GM18511 (cell line): ENCODE measurements around the gene SLC30A1.
"Not testable (repeated sequence)": the region's sequence is repeated elsewhere in the genome, so short reads cannot be mapped to it uniquely, and the experiment has no call there.

Source experiments
- ATAC-seq: cut with Tn5 transposase; IDR thresholded peaks from one replicate; pipeline ENCODE4 v1.9.1; 2021; ENCODE audit warnings: mild to moderate bottlenecking, moderate library complexity; ENCODE audit not compliant: unreplicated experiment

SLC30A1 gene

DNA sequence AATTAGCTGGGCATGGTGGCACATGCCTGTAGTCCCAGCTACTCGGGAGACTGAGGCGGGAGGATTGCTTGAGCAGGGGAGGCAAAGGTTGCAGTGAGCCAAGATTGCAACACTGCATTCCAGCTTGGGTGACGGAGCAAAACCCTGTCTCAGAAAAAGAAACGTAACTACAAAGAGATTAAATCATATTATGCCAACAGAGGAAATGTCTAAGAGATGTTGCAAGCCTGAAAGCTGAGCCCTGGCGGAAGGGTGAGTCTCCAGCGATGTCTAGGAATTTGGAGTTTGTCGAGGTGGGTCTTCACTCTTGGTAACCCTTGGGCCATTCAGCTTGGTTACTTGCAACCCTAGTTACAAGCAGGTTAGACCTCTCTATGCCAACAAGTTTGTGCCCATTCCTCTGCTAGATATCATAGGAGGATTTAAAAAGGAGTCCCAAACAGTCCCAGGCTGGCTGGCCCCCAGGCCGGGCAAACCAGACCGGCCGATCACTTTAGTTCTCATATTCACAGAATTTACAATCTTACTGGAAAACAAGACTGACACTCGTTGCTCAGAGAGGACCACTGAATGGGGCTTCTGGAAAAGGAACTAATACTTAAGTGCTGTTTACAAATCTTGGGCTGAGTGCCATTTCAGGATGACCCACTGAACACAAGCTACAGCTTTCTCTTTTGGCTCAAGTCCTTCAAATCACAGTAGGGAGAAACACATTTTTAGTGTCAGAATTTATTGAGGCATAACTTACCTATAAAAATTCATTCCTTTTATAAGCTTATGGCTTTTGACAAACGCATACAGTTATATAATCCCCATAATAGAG lies 27.1 kb downstream of the SLC30A1 start:
- no peak for ATAC-seq

DNA sequence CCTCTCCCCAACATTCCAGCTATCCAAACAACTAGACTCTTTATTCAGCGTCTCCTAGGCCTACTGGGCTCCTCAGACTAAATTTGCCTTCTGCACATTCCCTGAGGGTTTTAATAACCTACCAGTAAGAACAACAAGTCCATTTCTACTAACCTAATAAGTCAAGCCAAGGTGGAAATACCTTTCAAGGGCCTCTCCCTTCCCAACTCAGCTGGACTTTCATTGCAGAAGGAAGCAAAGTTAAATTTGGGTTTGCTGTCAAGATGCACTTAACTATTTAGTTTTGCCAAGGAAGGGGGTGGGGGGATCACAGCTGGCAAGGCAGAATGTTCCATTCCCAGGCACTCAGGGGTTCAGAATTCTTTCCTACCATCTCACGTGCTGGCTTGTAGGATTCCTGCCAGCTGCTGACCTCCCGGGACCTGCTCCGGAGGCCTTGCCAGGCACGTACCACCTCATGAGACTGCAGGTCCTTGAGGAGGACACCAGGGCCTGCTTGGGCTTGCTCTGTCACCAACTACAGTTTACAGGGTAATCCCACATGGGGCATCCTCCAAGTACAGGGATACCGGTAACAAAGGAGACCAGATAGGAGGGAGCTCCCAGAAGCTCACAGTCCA lies 29.8 kb downstream of the SLC30A1 start:
- no peak for ATAC-seq

- ATAC-seq, result no peak
Observed at GRCh38 chr1:211548321-211549091, 30.5 kb downstream of the SLC30A1 start.

GRCh38 chr1:211547710-211548109 lies 31.3 kb downstream of the SLC30A1 start:
- no peak for ATAC-seq

DNA sequence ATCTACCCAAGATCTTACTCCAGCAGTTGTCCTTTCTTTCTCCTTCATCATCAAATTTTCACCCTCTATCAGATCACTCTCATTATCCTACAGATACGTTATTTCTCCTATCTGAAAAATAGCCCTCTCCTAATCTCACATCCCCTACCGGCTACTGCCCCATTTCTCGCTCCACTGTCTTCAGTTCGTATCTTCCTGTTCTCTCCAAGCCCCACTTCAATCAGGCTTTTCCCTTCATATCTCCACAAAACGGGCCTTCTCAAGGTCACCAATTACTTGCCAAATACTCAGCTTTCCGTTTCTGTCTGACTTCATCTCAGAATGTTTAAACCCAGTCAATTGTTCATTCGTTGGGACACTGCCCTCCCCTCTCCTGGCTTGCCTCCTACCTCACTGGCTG lies 32.4 kb downstream of the SLC30A1 start:
- no peak for ATAC-seq

DNA sequence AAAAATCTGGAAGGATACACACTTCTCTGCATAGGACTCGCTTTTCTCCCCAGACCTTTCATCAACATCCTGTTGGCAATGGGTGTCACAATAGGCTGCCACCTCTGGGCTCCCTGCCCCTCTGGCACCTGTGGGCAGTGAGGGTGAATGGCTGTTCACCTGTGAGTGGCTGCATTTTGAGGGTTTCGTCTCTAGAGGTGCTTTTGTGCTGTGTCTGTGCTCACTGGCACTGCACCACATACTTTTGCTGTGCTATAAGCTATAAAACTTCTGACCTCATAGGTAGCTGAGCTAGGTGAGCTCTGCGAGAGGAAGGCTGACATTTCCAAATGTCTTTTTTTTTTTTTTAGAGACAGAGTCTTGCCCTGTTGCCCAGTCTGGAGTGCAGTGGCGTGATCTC lies 35.9 kb downstream of the SLC30A1 start:
- ATAC-seq, result no peak

DNA sequence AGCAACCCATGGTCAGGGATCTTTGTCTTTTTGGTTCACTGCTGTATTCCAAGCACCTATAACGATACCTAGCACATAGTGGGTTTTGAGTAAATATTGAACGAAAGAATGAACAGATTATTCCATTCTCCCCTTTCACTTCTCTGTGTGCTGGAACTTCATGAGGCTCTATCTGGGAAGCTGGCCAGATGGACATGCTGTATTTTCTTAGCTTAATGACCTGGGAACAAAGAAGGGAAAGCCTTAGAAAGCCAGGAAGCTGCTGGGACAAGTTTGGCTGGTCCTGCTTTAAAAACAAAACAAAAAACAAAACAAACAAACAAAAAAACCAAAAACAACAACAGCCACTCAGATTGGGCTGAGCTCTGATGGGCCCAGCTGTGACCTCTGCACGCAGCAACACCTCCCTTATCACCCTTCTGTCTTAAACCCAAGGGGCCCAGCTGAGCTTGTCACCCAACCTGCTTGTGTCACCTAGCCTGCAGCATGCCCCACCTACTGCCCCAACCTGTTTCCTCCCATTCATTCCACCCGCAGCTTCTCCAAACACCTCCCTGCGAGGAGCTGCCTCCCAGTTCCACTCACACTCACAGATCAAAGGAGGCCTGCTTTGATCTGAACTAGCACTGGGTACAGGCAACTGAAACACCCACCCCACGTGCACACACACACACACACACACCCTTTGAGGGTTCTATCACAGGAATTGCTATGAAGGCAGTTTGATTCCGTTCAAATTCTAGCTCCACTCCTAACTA lies 37.1 kb downstream of the SLC30A1 start:
- no peak for ATAC-seq

GRCh38 chr1:211541278-211541677 lies 37.7 kb downstream of the SLC30A1 start:
- ATAC-seq, result no peak

DNA sequence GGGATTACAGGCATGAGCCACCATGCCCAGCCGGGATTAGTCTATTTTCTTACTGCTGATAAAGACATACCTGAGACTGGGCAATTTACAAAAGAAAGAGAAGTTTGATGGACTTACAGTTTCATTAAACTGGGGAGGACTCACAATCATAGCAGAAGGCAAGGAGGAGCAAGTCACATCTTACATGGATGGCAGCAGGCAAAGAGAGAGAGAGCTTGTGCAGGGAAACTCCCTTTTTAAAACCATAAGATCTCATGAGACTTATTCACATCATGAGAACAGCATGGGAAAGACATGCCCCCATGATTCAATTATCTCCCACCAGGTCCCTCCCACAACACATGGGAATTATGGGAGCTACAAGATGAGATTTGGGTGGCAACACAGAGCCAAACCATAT lies 38.1 kb downstream of the SLC30A1 start:
- ATAC-seq, result not testable (repeated sequence)

GRCh38 chr1:211538287-211538686 lies 40.7 kb downstream of the SLC30A1 start:
- no peak for ATAC-seq

DNA sequence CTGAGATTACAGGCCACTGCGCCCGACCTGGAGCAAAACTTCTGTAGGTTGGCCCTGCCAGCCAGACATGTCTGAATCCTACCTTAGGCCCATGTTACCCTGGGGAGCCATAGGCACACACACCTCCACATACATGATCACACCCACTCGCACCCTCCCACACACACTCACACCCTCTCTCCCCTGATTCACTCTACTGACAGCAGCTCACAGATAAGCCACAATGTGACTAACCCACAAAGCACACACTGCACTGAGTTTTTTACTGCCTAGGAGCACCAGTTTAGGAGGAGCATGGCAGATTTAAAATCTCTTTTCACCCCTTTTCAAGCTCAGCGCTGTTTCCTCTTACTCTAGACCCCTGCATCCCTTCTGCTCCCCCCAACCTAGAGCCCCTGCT lies 41.7 kb downstream of the SLC30A1 start:
- ATAC-seq, result no peak

DNA sequence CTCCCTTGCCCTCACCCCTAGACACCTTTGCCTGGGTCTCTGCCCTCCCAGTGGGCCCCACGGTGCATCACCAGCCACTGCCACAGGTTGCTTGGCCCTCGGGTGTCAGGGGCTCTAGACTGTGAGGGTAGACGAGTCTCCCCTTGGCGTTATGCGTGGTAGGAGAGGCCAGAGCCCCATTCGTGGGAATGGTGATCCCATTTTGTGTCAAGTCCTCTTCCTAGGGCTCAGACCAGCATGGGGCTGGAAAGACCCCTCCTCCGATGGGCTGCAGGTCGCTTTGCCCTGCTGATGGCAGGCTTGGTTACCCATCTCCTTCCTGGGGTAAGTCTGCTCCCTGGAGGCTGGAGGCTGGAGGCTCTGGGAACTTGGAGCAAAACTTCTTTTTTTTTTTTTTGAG lies 42.4 kb downstream of the SLC30A1 start:
- no peak for ATAC-seq

GRCh38 chr1:211535346-211535745 lies 43.6 kb downstream of the SLC30A1 start:
- ATAC-seq, result no peak

GRCh38 chr1:211534545-211535291 lies 44.2 kb downstream of the SLC30A1 start:
- no peak for ATAC-seq

GRCh38 chr1:211532088-211532444 lies 46.9 kb downstream of the SLC30A1 start:
- no peak for ATAC-seq

- no peak for ATAC-seq
Observed at GRCh38 chr1:211531194-211532087, 47.5 kb downstream of the SLC30A1 start.

DNA sequence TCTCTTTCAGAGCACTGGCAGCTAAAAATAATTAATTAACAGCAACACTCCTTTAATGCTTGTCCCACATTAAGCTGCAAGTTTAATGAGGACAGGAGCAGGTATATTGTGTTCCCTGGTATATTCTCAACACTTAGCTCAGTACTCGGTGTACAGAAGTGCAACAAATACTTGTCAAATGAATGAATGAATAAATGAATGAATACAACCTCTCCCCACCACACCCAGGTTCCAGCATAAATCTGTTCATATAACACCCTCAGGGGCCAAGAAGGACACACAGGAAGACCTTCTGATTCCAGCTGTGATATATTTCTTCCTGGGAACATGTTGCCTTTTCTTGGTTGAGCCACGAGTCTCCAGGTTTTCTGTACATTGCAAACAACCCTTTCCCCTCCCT lies 48.9 kb downstream of the SLC30A1 start:
- ATAC-seq, result no peak

- ATAC-seq, result no peak
Observed at GRCh38 chr1:211529453-211529852, 49.5 kb downstream of the SLC30A1 start.

- ATAC-seq, result no peak
Observed at GRCh38 chr1:211529011-211529410, 50.0 kb downstream of the SLC30A1 start.
